OCI-LY1 (cell line): ENCODE data around the gene KCNT1.

Source experiments
- EZH2 ChIP-seq: fragments of 200-600 bp; sonication (generic), shearing (Covaris generic); IDR thresholded peaks from 2 replicates; pipeline ENCODE4 v1.8.0; 2017; ENCODE audit warnings: borderline replicate concordance, mixed run types, mild to moderate bottlenecking, antibody characterized with exemption, low read length, moderate library complexity, mixed read lengths
- TF ChIP-seq, protein P1 (sequence below): fragments of 200-600 bp; sonication (generic), shearing (Covaris generic); IDR thresholded peaks from 2 replicates; pipeline ENCODE4 v1.5.1; 2017; ENCODE audit warnings: mild to moderate bottlenecking, antibody characterized with exemption, low read length, moderate library complexity, mixed read lengths

DNA sequence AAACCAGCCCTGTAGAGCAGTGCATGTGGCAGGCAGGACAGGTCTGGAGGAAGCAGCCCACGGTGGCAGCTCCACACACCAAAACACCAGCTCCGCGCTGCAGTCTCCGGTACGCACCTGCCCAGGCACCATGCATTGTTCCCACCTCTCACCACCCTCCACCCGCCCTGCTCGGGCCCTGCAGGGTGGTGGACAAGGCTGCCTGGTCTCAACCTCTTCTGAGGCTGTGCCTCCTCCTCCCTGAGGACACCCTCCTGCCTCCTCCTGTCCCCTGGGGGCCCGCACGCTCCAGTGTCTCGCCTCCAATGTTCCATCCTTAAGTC is 96.2 kb downstream of the KCNT1 start:
- TF ChIP-seq, protein P1, sequence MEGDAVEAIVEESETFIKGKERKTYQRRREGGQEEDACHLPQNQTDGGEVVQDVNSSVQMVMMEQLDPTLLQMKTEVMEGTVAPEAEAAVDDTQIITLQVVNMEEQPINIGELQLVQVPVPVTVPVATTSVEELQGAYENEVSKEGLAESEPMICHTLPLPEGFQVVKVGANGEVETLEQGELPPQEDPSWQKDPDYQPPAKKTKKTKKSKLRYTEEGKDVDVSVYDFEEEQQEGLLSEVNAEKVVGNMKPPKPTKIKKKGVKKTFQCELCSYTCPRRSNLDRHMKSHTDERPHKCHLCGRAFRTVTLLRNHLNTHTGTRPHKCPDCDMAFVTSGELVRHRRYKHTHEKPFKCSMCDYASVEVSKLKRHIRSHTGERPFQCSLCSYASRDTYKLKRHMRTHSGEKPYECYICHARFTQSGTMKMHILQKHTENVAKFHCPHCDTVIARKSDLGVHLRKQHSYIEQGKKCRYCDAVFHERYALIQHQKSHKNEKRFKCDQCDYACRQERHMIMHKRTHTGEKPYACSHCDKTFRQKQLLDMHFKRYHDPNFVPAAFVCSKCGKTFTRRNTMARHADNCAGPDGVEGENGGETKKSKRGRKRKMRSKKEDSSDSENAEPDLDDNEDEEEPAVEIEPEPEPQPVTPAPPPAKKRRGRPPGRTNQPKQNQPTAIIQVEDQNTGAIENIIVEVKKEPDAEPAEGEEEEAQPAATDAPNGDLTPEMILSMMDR = no peak
- TF ChIP-seq EZH2 = no peak
